Neuronal stem cell (in vitro differentiated cells): ENCODE measurements around the gene MAD1L1.

Source experiments
- DNase-seq: peaks from one replicate; pipeline ENCODE4 v3.0.0-alpha.2; 2013; ENCODE audit warnings: low spot score
- H2AFZ ChIP-seq: one replicate; pipeline ENCODE4 v1.6.1; 2013; ENCODE audit warnings: mild to moderate bottlenecking, low read length, inconsistent platforms
- H2AK5ac ChIP-seq: 2 replicates; pipeline ENCODE4 v1.6.1; 2013; ENCODE audit warnings: low read depth, mild to moderate bottlenecking, inconsistent platforms, low read length, moderate library complexity, mixed read lengths
- H2BK120ac ChIP-seq: 2 replicates; pipeline ENCODE4 v1.6.1; 2013; ENCODE audit warnings: low read depth, mild to moderate bottlenecking, inconsistent platforms, low read length, moderate library complexity, mixed read lengths
- H2BK12ac ChIP-seq: one replicate; pipeline ENCODE4 v1.6.1; 2013; ENCODE audit warnings: low read length, inconsistent platforms
- H2BK15ac ChIP-seq: 2 replicates; pipeline ENCODE4 v1.6.1; 2013; ENCODE audit warnings: mild to moderate bottlenecking, low read length, inconsistent platforms, mixed read lengths
- H2BK5ac ChIP-seq: one replicate; pipeline ENCODE4 v1.6.1; 2013; ENCODE audit warnings: inconsistent platforms, mild to moderate bottlenecking, low read length, moderate library complexity
- H3K14ac ChIP-seq: one replicate; pipeline ENCODE4 v1.6.1; 2013; ENCODE audit warnings: low read length, inconsistent platforms
- H3K18ac ChIP-seq: 2 replicates; pipeline ENCODE4 v1.6.1; 2013; ENCODE audit warnings: low read length, inconsistent platforms
- H3K23ac ChIP-seq: 2 replicates; pipeline ENCODE4 v1.6.1; 2013; ENCODE audit warnings: low read depth, mild to moderate bottlenecking, mixed read lengths, low read length, inconsistent platforms; ENCODE audit not compliant: poor library complexity
- H3K27ac ChIP-seq: replicated peaks from 3 replicates; pipeline ENCODE4 v1.5.1; 2013; ENCODE audit warnings: low read length, inconsistent platforms
- H3K27me3 ChIP-seq, 3 experiments: 2 replicates each; pipeline ENCODE4 v1.6.1; 2013; ENCODE audit warnings: low read length in 3 of 3, mild to moderate bottlenecking in 2 of 3, inconsistent platforms in 1 of 3, low read depth in 1 of 3, mixed read lengths in 1 of 3, moderate library complexity in 1 of 3; ENCODE audit not compliant: control insufficient read depth in 3 of 3, insufficient read depth in 3 of 3
- H3K36me3 ChIP-seq, 2 donors: replicated peaks in 1 of 2; 2 replicates each; pipeline ENCODE4 v1.6.1; 2013; ENCODE audit warnings: low read length in 2 of 2; ENCODE audit not compliant: control insufficient read depth in 2 of 2, insufficient read depth in 2 of 2
- H3K4ac ChIP-seq: 2 replicates; pipeline ENCODE4 v1.6.1; 2013; ENCODE audit warnings: inconsistent platforms, mild to moderate bottlenecking, low read length, moderate library complexity
- H3K4me1 ChIP-seq, 2 donors: 1 replicate in 1 of 2; 2 replicates in 1 of 2; pipeline ENCODE4 v1.6.1; 2013; ENCODE audit warnings: low read length in 2 of 2, low read depth in 1 of 2; ENCODE audit not compliant: control insufficient read depth in 2 of 2, insufficient read depth in 1 of 2
- H3K4me2 ChIP-seq: one replicate; pipeline ENCODE4 v1.6.1; 2013; ENCODE audit warnings: mild to moderate bottlenecking, low read length, inconsistent platforms; ENCODE audit not compliant: insufficient read depth, poor library complexity, severe bottlenecking
- H3K4me3 ChIP-seq, 2 donors: 2 replicates each; pipeline ENCODE4 v1.5.1; 2013; ENCODE audit warnings: low read length in 2 of 2, mild to moderate bottlenecking in 2 of 2, inconsistent platforms in 1 of 2, moderate library complexity in 1 of 2
- H3K79me1 ChIP-seq: one replicate; pipeline ENCODE4 v1.6.1; 2013; ENCODE audit warnings: low read depth, mild to moderate bottlenecking, inconsistent platforms, low read length, moderate library complexity
- H3K9ac ChIP-seq: one replicate; pipeline ENCODE4 v1.6.1; 2013; ENCODE audit warnings: mild to moderate bottlenecking, low read depth, low read length, inconsistent platforms; ENCODE audit not compliant: poor library complexity
- H3K9me3 ChIP-seq, 2 donors: replicated peaks in 1 of 2; 2 replicates each; pipeline versions ENCODE3 to v1.6.1; 2013; ENCODE audit warnings: low read length in 2 of 2, mild to moderate bottlenecking in 2 of 2, inconsistent platforms in 1 of 2, low read depth in 1 of 2, mixed read lengths in 1 of 2, moderate library complexity in 1 of 2; ENCODE audit not compliant: control insufficient read depth in 2 of 2, insufficient read depth in 1 of 2
- H4K8ac ChIP-seq: one replicate; pipeline ENCODE4 v1.6.1; 2013; ENCODE audit warnings: low read depth, mild to moderate bottlenecking, inconsistent platforms, low read length, moderate library complexity
- H4K91ac ChIP-seq: one replicate; pipeline ENCODE4 v1.6.1; 2013; ENCODE audit warnings: low read length, low read depth, mild to moderate bottlenecking, inconsistent platforms; ENCODE audit not compliant: poor library complexity
- WGBS, 2 donors: extraction: QIAGEN DNeasy Blood & Tissue Kit; methylation state at CpG; one replicate each; pipeline ENCODE4 v1.1.7; 2013; ENCODE audit warnings: missing lambda C conversion rate in 2 of 2, mixed read lengths in 1 of 2; ENCODE audit not compliant: insufficient read length in 2 of 2, insufficient replicate concordance in 1 of 2; ENCODE audit errors: extremely low coverage in 2 of 2; 5-methylcytosine and 5-hydroxymethylcytosine counted together

Gene MAD1L1

GRCh38 chr7:1926908-1927306 is 305.8 kb downstream of the MAD1L1 start:
- Histone ChIP-seq H3K4me2 (no peak overlapping the region), H2AK5ac (no peak overlapping the region), H3K4me1 (no peaks in the 10 kb centered on the region), H2BK12ac (no peak overlapping the region), H3K79me1 (peaks cover 4% of the 10 kb centered on the region), H2BK15ac (no peak overlapping the region), H3K36me3 (no peaks in the 10 kb centered on the region), H4K91ac (no peak overlapping the region), H3K9ac (no peak overlapping the region), H3K27me3 (no peaks in the 10 kb centered on the region), H2AFZ (no peak overlapping the region), H3K23ac (no peak overlapping the region), H3K14ac (no peak overlapping the region), H3K18ac (no peak overlapping the region), H2BK5ac (no peak overlapping the region), H3K27ac (no peak overlapping the region), H2BK120ac (no peak overlapping the region), H3K9me3 (peaks cover 0 to 4% of the 10 kb centered on the region in 2 donors), H3K4me3 (no peak overlapping the region), H3K4ac (no peak overlapping the region), H4K8ac (no peak overlapping the region)
- no peak for DNase-seq
- WGBS, 2 donors = no CpG with 5 or more reads among the region's 5 CpGs

GRCh38 chr7:1925973-1926907 is 306.5 kb downstream of the MAD1L1 start:
- H3K4ac ChIP-seq = no peak overlapping the region
- no peak overlapping the region for H3K27ac ChIP-seq
- no peak overlapping the region for H3K14ac ChIP-seq
- no peak overlapping the region for H3K18ac ChIP-seq
- WGBS, 2 donors = no CpG with 5 or more reads among the region's 14 CpGs
- H2BK120ac ChIP-seq = no peak overlapping the region
- H2AK5ac ChIP-seq = no peak overlapping the region
- no peak for DNase-seq
- H3K27me3 ChIP-seq = no peaks in the 10 kb centered on the region
- H3K36me3 ChIP-seq = no peaks in the 10 kb centered on the region
- peaks cover 4% of the 10 kb centered on the region for H3K79me1 ChIP-seq
- peaks cover 0 to 4% of the 10 kb centered on the region in 2 donors for H3K9me3 ChIP-seq
- no peak overlapping the region for H2BK15ac ChIP-seq
- H3K4me1 ChIP-seq = no peaks in the 10 kb centered on the region
- H3K4me3 ChIP-seq = no peak overlapping the region
- no peak overlapping the region for H4K91ac ChIP-seq
- H2AFZ ChIP-seq = no peak overlapping the region
- no peak overlapping the region for H3K4me2 ChIP-seq
- no peak overlapping the region for H3K23ac ChIP-seq
- no peak overlapping the region for H2BK12ac ChIP-seq
- H4K8ac ChIP-seq = no peak overlapping the region
- no peak overlapping the region for H3K9ac ChIP-seq
- H2BK5ac ChIP-seq = no peak overlapping the region

- H4K8ac ChIP-seq = no peak overlapping the region
- DNase-seq = no peak
- H3K14ac ChIP-seq = no peak overlapping the region
- no peak overlapping the region for H2BK15ac ChIP-seq
- H3K4me2 ChIP-seq = no peak overlapping the region
- H3K36me3 ChIP-seq = no peaks in the 10 kb centered on the region
- H3K9me3 ChIP-seq = no peaks in the 10 kb centered on the region
- no peak overlapping the region for H2AK5ac ChIP-seq
- no peak overlapping the region for H3K4me3 ChIP-seq
- H3K4me1 ChIP-seq = no peaks in the 10 kb centered on the region
- WGBS, 2 donors = no CpG with 5 or more reads among the region's 12 CpGs
- no peak overlapping the region for H3K23ac ChIP-seq
- H3K4ac ChIP-seq = no peak overlapping the region
- H3K27ac ChIP-seq = no peak overlapping the region
- H3K18ac ChIP-seq = no peak overlapping the region
- H2BK5ac ChIP-seq = no peak overlapping the region
- no peak overlapping the region for H4K91ac ChIP-seq
- no peak overlapping the region for H2BK120ac ChIP-seq
- H2BK12ac ChIP-seq = no peak overlapping the region
- H2AFZ ChIP-seq = no peak overlapping the region
- H3K79me1 ChIP-seq = peaks cover 4% of the 10 kb centered on the region
- H3K27me3 ChIP-seq = no peaks in the 10 kb centered on the region
- no peak overlapping the region for H3K9ac ChIP-seq
These were observed 307.4 kb downstream of the MAD1L1 start for GRCh38 chr7:1925349-1925748.

GRCh38 chr7:1924258-1924817 is 308.4 kb downstream of the MAD1L1 start:
- H3K27ac ChIP-seq = no peak overlapping the region
- no peak overlapping the region for H4K8ac ChIP-seq
- H3K9me3 ChIP-seq = no peaks in the 10 kb centered on the region
- H3K36me3 ChIP-seq = no peaks in the 10 kb centered on the region
- H3K4me3 ChIP-seq = no peak overlapping the region
- H2BK15ac ChIP-seq = no peak overlapping the region
- no peak overlapping the region for H3K9ac ChIP-seq
- H2BK12ac ChIP-seq = no peak overlapping the region
- DNase-seq = no peak
- H2BK5ac ChIP-seq = no peak overlapping the region
- no peak overlapping the region for H3K23ac ChIP-seq
- no peak overlapping the region for H3K4ac ChIP-seq
- peaks cover 4% of the 10 kb centered on the region for H3K79me1 ChIP-seq
- H3K14ac ChIP-seq = no peak overlapping the region
- H2BK120ac ChIP-seq = no peak overlapping the region
- no peak overlapping the region for H3K18ac ChIP-seq
- no peak overlapping the region for H4K91ac ChIP-seq
- H2AK5ac ChIP-seq = no peak overlapping the region
- no peak overlapping the region for H3K4me2 ChIP-seq
- WGBS, 2 donors = no CpG with 5 or more reads among the region's 10 CpGs
- no peak overlapping the region for H2AFZ ChIP-seq
- no peaks in the 10 kb centered on the region for H3K4me1 ChIP-seq
- H3K27me3 ChIP-seq = no peaks in the 10 kb centered on the region
